ENCODE measurements around the gene SAMD9L. TPM values are rescaled to one million over a fixed set of nuclear protein-coding genes. Genes with fewer than 3 reads are reported as not detected.
"Not testable (repeated sequence)": the region's sequence is repeated elsewhere in the genome, so short reads cannot be mapped to it uniquely, and the experiment has no call there.

SAMD9L gene
- total RNA-seq, 2 experiments from 2014 or later = 18.6 to 21.5 TPM

- no peak overlapping the region for H3K27ac Mint-ChIP-seq
- no peaks in the 10 kb centered on the region for H3K4me1 Mint-ChIP-seq
- no peak for DNase-seq
- H3K27me3 Mint-ChIP-seq = no peaks in the 10 kb centered on the region
- H3K4me3 Mint-ChIP-seq = no peak overlapping the region
- H3K36me3 Mint-ChIP-seq = no peaks in the 10 kb centered on the region
- H3K9me3 Mint-ChIP-seq = peaks cover 15% of the 10 kb centered on the region
Observed at GRCh38 chr7:93159490-93159889, 11.3 kb upstream of the SAMD9L start.

- Mint-ChIP-seq H3K4me3 (no peak overlapping the region), H3K27me3 (no peaks in the 10 kb centered on the region), H3K27ac (no peak overlapping the region), H3K36me3 (no peaks in the 10 kb centered on the region), H3K9me3 (peaks cover 7% of the 10 kb centered on the region), H3K4me1 (no peaks in the 10 kb centered on the region)
- no peak for DNase-seq
Observed at GRCh38 chr7:93156884-93157283, 8.7 kb upstream of the SAMD9L start.

- Mint-ChIP-seq H3K4me3 (no peak overlapping the region), H3K36me3 (peaks cover 22% of the 10 kb centered on the region)
Observed at GRCh38 chr7:93150200-93150835, 2.1 kb upstream of the SAMD9L start.

GRCh38 chr7:93148727-93149126 is 542 bp upstream of the SAMD9L start:
- peaks cover 25% of the 10 kb centered on the region for H3K36me3 Mint-ChIP-seq
- H3K9me3 Mint-ChIP-seq = peaks cover 4% of the 10 kb centered on the region
- peak overlapping the region; percentile 86 for H3K27ac Mint-ChIP-seq
- peak overlapping the region; percentile 70 for H3K4me3 Mint-ChIP-seq
- no peaks in the 10 kb centered on the region for H3K27me3 Mint-ChIP-seq
- peaks cover 24% of the 10 kb centered on the region for H3K4me1 Mint-ChIP-seq
- DNase-seq = no peak

More at GRCh38 chr7:93150200-93150835, 2.1 kb upstream of the SAMD9L start:
- Mint-ChIP-seq H3K9me3 (peaks cover 4% of the 10 kb centered on the region), H3K27ac (no peak overlapping the region), H3K4me1 (peaks cover 24% of the 10 kb centered on the region), H3K27me3 (no peaks in the 10 kb centered on the region)
- no peak for DNase-seq

- H3K27me3 Mint-ChIP-seq = no peaks in the 10 kb centered on the region
- peaks cover 24% of the 10 kb centered on the region for H3K4me1 Mint-ChIP-seq
- peak overlapping the region; percentile 84 for H3K4me3 Mint-ChIP-seq
- H3K27ac Mint-ChIP-seq = peak overlapping the region; percentile 85
- H3K9me3 Mint-ChIP-seq = peaks cover 4% of the 10 kb centered on the region
- peak; percentile 33 for DNase-seq
- H3K36me3 Mint-ChIP-seq = peaks cover 32% of the 10 kb centered on the region
Observed at GRCh38 chr7:93147363-93147762, 822 bp downstream of the SAMD9L start.

GRCh38 chr7:93146472-93147141 is 1.6 kb downstream of the SAMD9L start:
- Mint-ChIP-seq H3K9me3 (peaks cover 4% of the 10 kb centered on the region), H3K36me3 (peaks cover 32% of the 10 kb centered on the region), H3K27me3 (no peaks in the 10 kb centered on the region), H3K4me1 (peaks cover 24% of the 10 kb centered on the region), H3K27ac (peak overlapping the region; percentile 85), H3K4me3 (peak overlapping the region; percentile 84)
- no peak for DNase-seq

- H3K4me1 Mint-ChIP-seq = peaks cover 24% of the 10 kb centered on the region
- H3K4me3 Mint-ChIP-seq = peak overlapping the region; percentile 37
- H3K27ac Mint-ChIP-seq = no peak overlapping the region
Observed at GRCh38 chr7:93146036-93146435, 2.1 kb downstream of the SAMD9L start.

GRCh38 chr7:93145354-93145753 is 2.8 kb downstream of the SAMD9L start:
- Mint-ChIP-seq H3K27ac (no peak overlapping the region), H3K36me3 (peaks cover 32% of the 10 kb centered on the region), H3K4me3 (no peak overlapping the region), H3K9me3 (peaks cover 4% of the 10 kb centered on the region), H3K27me3 (no peaks in the 10 kb centered on the region), H3K4me1 (peaks cover 24% of the 10 kb centered on the region)
- DNase-seq = no peak

More at GRCh38 chr7:93146036-93146435, 2.1 kb downstream of the SAMD9L start:
- H3K36me3 Mint-ChIP-seq = peaks cover 32% of the 10 kb centered on the region
- H3K27me3 Mint-ChIP-seq = no peaks in the 10 kb centered on the region
- no peak for DNase-seq
- H3K9me3 Mint-ChIP-seq = peaks cover 4% of the 10 kb centered on the region

- Mint-ChIP-seq H3K27ac (no peak overlapping the region), H3K9me3 (peaks cover 8% of the 10 kb centered on the region), H3K36me3 (peaks cover 37% of the 10 kb centered on the region), H3K27me3 (no peaks in the 10 kb centered on the region), H3K4me1 (peaks cover 14% of the 10 kb centered on the region), H3K4me3 (no peak overlapping the region)
- DNase-seq = no peak
Observed at GRCh38 chr7:93142127-93142526, 6.1 kb downstream of the SAMD9L start.

- Mint-ChIP-seq H3K4me3 (no peak overlapping the region), H3K27me3 (no peaks in the 10 kb centered on the region), H3K27ac (no peak overlapping the region), H3K36me3 (peaks cover 36% of the 10 kb centered on the region), H3K9me3 (peaks cover 10% of the 10 kb centered on the region), H3K4me1 (peaks cover 3% of the 10 kb centered on the region)
- no peak for DNase-seq
Observed at GRCh38 chr7:93140582-93141191, 7.5 kb downstream of the SAMD9L start.

GRCh38 chr7:93138576-93138975 is 9.6 kb downstream of the SAMD9L start:
- Mint-ChIP-seq H3K36me3 (peaks cover 42% of the 10 kb centered on the region), H3K4me3 (no peak overlapping the region), H3K27ac (no peak overlapping the region), H3K4me1 (no peaks in the 10 kb centered on the region), H3K9me3 (peaks cover 30% of the 10 kb centered on the region), H3K27me3 (no peaks in the 10 kb centered on the region)
- no peak for DNase-seq

GRCh38 chr7:93133005-93133404 is 15.2 kb downstream of the SAMD9L start:
- Mint-ChIP-seq H3K27me3 (no peaks in the 10 kb centered on the region), H3K4me1 (no peaks in the 10 kb centered on the region), H3K36me3 (peaks cover 33% of the 10 kb centered on the region), H3K27ac (no peak overlapping the region), H3K4me3 (no peak overlapping the region), H3K9me3 (peaks cover 55% of the 10 kb centered on the region)
- DNase-seq = no peak

GRCh38 chr7:93132216-93132615 is 16.0 kb downstream of the SAMD9L start:
- DNase-seq = no peak
- Mint-ChIP-seq H3K36me3 (peaks cover 28% of the 10 kb centered on the region), H3K27me3 (no peaks in the 10 kb centered on the region), H3K4me3 (no peak overlapping the region), H3K9me3 (peaks cover 53% of the 10 kb centered on the region), H3K27ac (no peak overlapping the region), H3K4me1 (no peaks in the 10 kb centered on the region)

- H3K4me1 Mint-ChIP-seq, H3K4me3 Mint-ChIP-seq, H3K27ac Mint-ChIP-seq, H3K27me3 Mint-ChIP-seq, DNase-seq: not testable (repeated sequence)
- Mint-ChIP-seq H3K36me3 (peaks cover 15% of the 10 kb centered on the region), H3K9me3 (peaks cover 68% of the 10 kb centered on the region)
Observed at GRCh38 chr7:93126954-93127353, 21.2 kb downstream of the SAMD9L start.

GRCh38 chr7:93123532-93123931 is 24.7 kb downstream of the SAMD9L start:
- not testable (repeated sequence) for H3K27me3 Mint-ChIP-seq, H3K27ac Mint-ChIP-seq, H3K4me1 Mint-ChIP-seq, DNase-seq, H3K4me3 Mint-ChIP-seq
- H3K9me3 Mint-ChIP-seq = peaks cover 46% of the 10 kb centered on the region
- H3K36me3 Mint-ChIP-seq = peaks cover 19% of the 10 kb centered on the region
